Activated T-helper 9 cell treated with anti-CD3 and anti-CD28 coated beads, Interleukin-2, amount 50 U/mL, for 16 hours (primary cell): Measurements from ENCODE around the gene HNF1B.

Source experiments
- DNase-seq: peaks from one replicate; pipeline ENCODE4 v3.0.0-alpha.2; 2020; ENCODE audit warnings: low read depth

HNF1B gene

DNA sequence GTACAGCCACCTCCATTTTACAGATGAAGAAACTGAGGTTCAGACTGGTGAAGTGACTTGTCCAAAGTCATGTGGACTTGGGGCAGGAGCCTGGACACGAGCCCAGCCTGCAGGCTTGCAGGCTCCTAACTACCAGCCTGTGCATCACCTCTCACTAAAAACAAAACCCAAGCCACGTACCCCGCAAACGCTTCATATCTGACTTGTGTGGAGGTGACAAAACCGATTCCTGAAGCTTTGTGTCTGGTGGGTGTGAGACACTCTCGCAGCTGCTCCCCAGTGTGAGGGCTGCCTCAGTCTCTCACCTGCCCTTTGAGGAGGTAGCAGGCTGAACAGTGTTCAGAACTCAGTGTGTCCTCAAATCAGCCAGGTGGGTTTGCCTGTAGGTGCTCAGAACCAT is 8.4 kb downstream of the HNF1B start:
- no peak for DNase-seq

DNA sequence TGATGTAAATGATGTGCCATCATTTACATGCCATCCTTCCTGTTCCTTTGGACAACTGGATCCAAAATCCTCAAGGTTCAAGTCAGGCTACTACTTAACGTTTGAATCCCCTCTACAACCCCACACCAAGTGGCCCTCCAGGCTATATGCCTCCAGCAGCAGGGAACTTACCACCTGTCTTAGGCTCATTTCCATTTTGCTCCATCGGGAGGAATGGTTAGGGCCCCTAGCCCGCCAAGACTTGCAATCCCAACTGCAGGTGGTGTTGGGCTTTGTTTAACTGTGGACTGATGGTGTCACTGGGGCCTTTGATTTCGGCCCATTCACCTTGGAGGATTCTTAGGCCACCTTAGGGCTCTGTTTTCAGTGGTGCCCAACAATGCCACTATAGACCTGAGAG is 9.7 kb downstream of the HNF1B start:
- no peak for DNase-seq

DNA sequence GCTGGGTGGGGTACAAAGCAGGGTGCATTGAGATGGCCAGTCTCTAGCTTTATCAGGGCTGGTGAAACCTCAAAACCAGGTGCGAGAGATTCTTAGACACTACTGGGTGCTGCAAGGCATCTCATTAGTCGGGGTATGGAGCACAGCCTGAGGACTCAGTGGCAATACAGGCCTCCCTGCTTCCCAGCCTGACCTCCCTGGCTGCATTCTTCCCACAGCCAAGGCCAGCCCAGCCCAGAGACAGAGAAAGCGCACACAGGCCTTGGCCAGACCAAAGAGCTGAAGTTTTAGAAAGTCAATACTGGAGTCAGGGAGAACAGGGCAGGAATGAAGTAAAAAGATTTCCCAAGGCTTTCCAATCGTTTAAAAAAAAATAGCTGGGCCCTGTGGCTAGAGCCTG is 12.5 kb downstream of the HNF1B start:
- DNase-seq: no peak

DNA sequence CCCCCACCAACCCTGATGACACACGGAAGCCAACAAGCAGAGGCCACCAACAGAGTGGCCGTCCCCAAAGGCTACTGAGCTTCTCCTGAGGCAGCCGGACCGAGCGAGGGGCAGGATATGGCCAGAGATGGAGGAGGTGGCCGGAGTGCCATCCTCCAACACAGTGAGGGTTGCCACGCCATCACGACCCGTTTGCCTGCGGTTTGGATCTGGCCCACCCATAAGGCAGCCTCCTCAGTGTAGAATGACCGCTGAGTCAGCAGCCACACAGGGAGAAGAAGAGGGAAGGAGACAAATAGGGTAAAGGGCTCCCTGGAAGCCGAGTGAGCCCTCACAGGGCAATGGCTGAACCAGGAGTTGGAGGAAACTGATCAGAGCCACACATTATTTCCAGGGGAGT is 13.8 kb downstream of the HNF1B start:
- DNase-seq: no peak

DNA sequence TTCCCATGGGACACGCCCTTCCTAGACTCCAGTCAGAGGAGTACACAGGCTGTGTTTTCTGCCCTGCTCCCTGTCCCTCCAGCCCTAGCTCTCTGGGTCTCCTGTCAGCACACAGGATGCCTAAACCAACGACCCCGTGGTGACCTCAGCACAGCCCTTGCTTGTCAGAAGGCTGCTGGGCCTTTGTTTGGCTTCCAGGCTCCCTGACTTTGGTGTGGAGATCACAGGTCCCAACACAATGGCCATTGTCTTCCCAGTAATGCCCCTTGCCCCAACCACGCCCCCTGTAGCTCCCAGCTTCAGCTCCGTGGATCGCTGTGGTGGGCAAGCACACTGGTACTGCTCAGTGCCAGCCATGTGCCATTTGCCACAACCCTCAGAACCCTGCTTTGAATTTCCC is 15.0 kb downstream of the HNF1B start:
- no peak for DNase-seq

DNA sequence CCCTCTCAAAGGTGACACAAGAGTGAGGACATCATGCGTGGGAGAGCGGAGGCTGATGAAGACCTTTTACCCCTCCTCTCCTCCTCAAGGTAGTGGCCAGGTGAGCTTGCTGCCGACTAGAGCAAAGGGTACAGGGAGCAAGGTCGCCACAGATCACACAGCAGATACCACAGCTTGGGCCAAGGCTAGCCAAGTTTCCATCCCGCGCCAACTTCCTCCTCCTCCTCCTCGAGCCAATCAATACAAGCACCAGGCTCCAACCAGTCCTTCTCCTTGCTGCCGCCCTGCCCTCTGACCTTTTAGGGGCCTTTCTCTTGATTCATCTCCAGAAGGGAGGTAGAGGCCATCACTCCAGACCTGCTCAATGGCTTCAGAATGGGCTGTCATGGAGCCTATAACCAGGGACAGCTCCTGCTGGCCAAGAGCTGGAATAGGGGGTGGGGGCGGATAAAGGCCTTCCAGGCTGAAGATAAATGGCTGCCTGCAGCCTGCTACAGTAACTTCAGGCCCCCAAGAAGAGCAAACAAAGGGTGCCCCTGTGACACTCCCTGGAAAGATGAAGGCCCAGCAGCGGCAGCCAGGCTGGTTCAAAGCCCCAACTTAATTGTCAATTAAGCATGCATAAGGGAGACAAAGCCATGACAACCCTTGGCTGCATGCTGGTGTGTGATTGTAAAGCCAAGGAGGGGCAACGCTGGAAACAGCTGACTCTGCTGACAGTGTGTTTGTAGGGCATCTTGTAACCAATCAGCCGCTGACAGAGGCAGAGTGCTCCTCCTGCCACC is 17.8 kb downstream of the HNF1B start:
- DNase-seq: no peak

DNA sequence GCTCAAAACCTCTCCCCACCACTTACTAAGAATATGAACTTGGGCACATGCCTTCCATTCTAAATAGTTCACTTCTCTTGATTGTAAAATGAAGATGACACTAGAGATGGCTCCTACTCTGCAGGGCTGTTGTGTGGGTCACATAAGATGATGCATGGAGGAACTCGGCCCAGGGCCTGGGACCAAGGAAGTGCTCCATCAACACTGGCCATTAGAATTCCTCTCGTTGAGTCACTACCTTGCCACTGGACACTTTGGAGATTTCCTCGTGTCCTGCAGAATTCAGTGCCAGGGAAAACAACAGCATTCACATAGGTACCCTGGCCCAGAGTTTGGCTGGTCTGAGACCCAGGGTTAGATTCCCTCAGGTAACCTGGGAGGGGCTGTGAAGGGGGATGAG is 18.6 kb downstream of the HNF1B start:
- no peak for DNase-seq

DNA sequence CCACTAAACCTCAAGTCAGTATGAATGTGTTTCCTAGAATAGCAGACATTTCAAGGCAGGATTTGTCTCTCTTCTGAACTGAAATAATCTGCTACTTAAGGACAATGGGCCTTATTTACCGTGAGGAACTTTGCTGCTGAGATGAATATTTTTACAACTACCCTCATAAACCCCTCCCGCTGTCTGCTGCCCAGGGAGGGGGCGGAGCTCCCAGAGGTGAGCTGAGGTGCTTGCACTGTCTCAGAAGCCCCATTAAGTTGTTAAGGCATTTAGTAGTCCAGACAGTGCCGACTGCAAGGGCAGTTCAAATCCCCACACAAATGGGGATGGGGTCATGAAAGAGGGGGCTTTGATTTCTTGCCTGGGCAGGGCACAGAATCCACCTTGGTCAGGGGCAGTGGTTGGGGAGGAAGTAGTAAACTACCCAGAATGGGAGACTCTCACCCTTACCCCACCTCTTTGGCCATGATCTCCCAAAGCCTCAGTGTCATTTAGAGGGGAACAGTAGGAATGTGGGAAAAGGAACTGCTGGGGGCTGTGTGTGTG is 19.2 kb downstream of the HNF1B start:
- no peak for DNase-seq

DNA sequence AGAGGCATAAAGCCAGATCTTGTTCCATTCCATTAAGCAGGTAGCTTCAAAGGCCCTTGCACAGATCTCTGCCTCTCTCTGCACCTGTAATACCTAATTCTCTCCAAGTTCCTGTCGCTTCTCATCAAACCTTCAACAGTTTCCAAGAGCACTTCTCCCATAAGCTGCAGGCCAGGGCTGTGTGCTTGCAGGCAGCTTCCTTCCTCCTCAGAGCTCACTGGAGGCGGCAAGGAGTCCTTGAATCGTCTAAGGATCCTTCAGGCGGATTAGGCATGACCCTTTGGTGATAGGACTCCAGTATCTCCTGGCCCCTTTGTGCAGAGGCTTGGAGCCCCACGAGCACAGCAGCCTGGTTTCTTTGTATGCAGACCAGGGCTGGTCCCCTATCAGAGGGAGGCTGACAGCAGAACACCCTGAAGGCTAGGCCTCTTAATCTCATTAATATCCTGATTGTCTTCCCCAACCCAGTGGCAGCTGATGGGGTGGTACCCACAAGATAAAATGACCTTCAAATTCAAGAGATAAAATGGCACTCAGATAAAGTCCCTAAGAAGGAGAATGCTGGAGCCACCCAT is 19.8 kb downstream of the HNF1B start:
- no peak for DNase-seq

DNA sequence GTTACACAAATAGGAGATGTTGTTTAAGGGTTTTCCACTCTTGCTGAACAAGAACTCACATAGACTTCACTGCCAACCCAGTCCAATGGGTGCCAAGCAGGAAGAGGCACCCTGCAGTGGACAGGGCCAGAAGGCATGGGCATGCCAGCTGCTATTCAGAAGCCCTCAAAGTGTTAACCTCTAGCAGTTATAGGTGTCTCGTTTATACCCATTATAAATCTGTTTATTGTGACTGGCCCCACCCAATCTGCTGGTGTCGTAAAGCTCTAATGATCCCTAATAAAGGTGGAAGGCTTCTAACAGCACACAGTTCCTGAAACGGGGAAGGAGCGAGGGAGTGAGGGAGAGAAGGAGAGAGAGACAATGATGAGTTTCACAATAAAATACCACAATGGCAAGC is 23.9 kb downstream of the HNF1B start:
- DNase-seq: no peak

DNA sequence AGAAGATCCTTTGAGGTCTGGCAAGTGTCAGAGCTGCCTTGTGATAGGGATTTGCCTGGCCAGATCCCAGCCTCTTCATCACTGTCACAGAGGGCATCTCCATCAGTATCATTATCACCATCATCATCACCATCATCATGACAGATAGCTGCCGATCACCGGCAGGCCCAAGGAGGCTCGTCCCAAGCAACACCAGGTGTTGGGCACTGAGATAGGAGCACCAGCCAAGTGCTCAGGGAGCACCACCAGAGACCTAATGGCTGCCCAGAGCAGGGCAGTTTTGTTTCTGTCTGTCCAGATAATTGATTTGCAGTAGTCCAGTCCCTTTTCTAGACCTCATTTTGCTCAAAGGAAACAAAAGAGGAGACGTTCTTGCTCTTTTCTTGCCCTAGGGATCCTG is 25.0 kb downstream of the HNF1B start:
- no peak for DNase-seq

DNA sequence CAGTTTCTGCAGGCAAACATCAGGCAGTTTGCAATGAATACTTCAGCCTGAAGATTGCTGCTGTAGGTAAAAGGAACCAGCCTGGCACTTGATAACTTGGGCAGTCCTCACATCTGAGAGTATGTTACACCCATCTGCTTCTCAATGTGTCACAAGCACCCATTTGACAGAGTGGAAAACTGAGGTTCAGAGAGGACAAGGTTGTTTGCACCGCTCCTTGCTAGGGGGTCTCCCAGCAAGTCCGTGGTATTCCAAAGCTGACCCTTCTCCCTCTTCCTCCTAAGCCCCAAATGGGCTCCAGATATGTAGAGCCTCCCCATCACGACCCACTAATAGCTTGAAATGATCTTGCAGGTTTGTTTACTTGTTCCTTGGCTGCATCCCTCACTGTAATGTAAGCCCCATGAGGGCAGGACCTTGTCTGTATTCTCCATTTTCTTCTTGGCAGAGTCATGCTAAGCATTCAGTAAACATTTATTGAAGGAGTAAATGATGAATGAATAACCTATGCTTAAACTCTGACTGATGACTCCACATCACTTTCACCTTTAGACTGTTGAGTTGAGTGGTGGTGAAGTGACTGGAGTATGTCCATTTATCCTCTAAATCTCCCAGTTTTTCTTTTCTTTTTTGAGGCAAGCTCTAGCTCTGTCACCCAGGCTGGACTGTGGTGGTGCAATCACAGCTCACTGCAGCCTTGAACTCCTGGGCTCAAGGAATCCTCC is 26.4 kb downstream of the HNF1B start:
- DNase-seq: no peak

DNA sequence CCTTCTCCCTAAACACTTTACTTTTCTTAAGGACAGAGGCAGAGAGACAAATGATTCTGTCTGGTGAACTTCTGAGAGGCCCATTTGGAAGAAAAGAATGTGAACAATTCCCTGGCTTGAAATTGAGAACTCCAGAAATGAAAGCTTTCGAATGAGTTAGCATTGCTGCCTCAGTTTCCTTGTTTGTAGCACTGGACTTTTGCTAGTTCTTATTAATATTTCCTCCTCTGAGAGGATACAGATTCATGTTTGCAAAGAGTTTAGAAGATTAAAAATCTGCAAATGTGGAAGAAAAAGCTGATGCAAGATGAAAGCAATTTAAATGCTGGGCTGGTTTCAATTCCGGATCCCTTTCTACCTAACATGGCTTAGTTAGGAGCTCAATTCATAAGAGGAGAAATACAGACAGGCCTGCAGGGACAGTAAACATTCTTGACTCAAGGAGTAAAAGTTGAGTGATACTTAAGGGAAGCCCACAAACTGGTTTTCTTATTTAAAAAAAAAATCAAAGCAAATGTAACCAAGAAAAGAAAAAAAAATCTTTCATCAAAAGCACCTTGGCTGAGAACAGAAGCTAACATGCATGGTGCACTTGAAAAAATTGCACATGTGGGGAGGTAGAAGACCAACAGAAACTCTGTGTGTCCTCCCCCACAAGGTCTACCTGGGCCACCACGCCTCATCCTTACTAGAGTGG is 27.1 kb downstream of the HNF1B start:
- DNase-seq: no peak

DNA sequence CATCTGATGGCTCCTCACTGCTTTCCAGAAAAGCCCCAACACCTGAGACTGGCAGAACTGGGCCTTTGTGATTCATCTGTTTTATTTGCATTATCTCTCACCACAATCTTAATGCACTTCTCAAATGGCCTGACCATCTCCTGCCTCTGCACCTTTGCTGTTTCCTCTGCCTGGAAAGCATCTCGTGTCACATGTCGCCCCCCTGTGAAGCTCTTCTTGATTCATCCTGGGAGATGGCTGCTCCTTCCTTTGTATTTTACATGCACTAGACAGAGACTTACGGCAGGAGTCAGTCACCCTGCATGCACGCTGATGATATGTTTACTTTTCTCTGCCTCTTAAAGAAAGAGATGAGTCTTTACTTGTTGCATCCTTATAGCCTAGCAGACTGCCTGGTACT is 30.0 kb downstream of the HNF1B start:
- DNase-seq: no peak

DNA sequence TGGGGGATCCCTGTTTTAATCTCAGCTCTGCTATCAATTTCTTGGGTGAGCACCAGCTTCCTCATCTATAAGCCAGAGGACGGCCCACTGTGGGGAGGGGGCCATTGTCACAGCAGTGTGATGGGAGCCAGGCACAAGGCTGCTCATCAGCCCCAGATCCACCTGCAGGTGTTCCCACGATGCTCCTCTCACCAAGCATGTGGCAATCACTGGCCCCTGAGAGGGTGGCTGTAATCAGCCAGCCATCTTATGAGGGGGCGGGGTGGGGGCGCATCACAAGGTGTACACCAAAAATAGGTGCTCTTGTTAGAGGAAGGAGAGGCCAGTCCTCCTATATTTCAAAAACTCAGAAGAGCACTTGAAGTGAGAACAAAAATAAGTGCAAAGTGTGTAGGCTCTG is 31.2 kb downstream of the HNF1B start:
- DNase-seq: no peak

DNA sequence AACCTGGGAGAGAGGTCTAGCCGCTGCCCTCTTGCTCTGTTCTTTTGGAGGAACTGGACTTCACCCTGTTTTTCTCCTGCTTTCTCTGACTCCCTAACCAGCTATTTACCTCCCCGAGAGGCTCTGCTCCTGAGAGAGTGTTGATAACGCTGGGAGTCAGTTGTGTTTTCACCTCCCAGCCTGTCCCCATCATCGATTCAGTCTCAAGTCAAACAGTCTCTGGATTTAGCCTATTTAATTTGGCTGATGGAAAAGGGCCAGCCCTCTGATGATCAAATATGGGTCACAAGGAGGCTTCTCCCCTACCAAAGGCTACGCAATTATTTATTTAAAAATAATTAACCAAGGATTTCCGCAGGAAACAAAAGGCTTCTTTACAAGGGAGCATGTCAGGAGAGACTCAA is 31.8 kb downstream of the HNF1B start:
- no peak for DNase-seq

DNA sequence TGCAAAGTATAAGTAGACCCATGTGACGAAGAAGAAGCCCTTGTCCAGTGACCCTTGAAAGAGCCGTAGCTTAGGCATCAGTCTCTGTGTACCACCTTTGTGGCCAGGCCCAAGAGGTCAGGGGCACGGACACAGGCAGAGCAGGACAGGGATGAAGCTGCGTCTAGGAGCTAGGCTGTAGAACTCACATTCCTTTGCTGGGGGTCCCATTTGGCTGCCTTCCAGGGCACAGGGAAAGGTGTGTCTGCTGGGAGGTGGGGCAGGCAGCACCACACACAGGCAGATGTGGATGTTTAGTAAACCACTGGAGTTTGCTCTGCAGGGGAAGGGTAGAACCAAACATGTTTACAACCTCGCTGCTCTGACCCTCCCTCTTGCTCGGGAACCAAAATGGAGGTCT is 33.7 kb downstream of the HNF1B start:
- no peak for DNase-seq

DNA sequence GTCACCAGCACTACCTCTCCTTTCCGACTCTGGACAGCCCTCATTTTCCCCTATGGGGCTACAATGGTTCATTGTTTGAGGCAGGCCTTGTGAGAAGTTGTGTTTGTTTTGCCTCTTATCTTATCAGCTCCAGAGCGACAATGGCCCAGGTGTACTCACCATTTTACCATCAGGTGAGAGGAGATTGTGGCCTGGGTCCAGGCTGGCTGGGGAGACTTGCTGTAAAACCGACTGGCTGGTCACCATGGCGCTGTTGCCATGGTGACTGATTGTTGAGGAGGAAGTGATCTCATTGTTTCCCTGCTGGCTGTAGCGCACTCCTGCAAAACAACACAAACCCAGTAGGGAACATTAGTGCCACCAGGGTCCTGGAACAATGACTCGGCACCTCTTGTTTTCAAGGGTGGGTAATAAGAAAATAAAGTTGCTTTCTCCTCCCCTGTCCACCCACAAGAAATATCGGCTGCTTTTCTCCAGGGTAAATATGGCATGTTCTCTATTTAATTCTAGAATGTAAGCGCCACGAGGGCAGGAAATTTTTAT is 34.4 kb downstream of the HNF1B start:
- no peak for DNase-seq

DNA sequence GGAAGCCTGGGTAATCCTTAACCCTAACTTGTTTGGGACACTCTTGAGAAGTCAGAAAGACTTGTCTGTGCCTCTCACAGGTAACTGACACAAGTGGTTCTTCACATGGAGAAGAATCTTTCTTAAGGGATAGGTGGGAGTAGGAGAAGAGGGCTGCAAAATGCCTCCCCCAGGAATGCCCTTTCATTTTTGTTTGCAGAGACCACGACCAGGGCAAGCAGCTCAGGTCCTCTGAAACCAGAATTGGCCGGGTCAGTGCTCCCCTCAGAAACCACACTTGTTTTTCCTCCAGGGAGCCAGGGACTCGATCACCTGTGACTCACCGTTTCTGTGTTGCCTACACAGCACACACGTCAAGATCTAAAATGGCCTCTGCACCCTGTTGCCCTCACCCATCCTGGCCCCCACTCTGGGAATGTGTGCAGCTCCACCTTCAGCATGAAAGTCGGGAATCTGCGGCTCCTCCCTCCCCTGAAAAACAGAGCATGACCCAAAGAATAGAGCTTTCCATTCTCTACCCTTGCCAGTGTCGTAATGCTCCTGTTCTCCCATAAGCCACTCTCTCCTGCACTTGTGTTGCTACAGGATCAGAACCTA is 36.1 kb downstream of the HNF1B start:
- no peak for DNase-seq

DNA sequence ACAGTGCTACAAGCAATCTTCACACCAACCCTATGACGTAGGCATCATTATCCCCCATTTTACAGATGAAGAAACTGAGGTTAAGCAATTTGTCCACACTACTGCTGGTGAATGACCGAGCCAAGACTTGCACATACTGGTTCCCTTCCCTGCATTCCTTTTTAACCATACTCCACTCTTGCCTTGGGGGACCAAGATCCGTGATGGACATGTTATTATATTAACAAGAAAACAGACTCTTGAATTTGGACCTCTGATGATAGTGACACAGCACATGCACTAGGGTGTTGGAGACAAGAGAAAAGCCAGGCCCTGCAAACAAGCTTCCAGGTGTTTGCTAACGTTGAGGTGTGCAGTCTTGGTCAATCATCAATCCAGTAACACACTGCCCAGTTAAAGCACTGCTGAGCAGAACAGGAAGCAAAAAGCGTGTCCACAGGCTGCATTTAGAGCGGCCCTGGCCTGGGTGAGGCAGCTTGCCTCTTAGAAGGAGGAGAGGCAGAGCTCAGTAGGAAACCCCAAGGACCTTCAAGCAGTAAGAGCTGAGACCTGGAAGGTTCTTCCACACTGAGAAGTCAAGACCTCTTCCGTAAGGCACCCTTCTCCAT is 36.7 kb downstream of the HNF1B start:
- no peak for DNase-seq

DNA sequence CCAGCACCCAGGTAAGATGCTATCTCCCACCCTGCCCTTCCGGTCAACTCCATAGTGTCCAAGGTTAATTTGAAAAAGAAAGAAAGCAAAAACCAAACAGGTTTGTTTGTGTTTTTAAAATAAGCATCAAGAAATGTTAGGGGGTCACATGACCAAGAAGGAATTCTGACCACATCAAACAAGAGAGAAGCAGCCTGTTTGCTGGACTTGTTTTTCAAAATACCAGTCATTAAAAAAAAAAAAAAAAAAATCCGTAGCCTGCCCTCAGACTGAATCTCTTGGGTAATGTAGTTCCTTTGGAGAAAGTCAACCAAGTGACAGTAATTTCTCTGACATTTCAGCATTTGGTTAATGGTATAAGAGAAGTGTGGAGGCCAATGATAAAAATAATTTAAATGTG is 38.4 kb downstream of the HNF1B start:
- no peak for DNase-seq
